AG20443 (cell line): ENCODE results near the gene OGN.

Source experiments
- DNase-seq: peaks from one replicate; pipeline ENCODE4 v3.0.0; 2012; ENCODE audit warnings: low spot score, mixed read lengths

OGN gene

DNA sequence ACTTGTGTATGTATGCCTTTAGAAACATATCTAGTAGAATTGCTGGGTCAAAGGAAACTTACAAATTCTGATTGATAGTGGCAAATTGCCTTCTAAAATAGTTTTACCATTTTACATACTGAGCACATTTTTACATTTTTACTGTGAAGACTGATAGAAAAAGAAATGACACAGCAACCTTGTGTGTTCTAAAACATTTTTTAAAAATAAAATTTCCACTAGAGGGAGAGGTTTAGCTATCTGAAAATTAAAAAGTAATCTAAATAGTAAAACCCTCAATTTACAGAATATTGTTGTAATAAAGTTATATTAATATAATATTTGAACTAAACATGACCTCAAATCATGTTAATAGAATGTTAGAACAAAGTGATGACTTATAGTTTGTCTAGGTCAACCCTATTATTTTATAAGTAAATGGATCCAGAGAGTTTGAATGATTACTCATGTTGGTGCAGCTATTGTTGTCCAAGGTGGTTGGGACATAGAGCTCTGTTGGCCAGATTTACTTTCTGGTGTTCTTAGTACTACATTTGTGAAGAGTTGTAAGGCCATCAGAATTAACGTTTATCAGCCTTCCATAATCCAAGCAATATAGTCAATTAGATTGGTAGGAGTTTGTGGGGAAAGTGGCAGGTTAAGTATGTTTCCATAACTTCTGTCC is 61.4 kb downstream of the OGN start:
- peak; percentile 43 for DNase-seq

DNA sequence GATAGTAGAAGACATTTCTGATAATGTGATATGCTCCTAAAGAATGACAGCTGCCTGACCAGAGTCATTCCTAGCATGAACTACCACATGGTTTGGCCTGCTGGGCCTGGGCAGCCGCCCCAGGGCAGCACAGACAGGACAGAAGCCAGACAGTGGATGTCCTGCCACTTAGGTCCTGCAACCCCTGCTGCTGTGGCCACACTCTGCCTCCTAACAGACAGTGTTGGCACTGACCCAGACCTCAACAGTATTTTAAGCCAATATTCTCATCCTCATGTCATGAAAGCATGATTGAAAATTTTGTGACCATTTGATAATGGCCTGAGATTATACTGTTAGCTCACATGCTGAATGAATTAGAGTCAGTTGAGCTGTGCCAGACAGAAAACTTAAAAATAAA is 62.8 kb downstream of the OGN start:
- DNase-seq: peak; percentile 11

DNA sequence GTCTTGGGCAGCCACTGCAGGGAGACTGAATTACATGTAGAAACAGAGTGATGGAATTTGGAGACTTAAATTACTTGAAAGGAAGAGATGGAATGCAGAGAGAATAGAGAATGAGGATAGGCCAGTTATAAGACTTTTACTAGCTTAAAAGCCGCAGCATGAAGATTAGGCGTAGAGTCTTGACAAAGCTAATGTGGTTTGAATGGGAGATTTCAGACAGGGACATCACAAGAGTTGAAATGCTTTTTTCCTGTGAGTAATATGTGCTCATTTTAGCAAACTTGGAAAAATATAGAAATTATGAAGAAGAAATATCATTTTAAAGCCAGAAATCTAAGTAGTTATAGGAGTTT is 71.1 kb downstream of the OGN start:
- no peak for DNase-seq
